HepG2 (cell line): Measurements from ENCODE around the gene FBF1. TPM values are rescaled to one million over a fixed set of nuclear protein-coding genes. Genes with fewer than 3 reads are reported as not detected.
A peak's percentile ranks its signal among the peaks of the same experiment; 100 is the strongest.

ENCODE experiments used
- ATAD3A ChIP-seq: sonication (generic); formaldehyde crosslinking; IDR thresholded peaks from 2 replicates; pipeline ENCODE4 v1.4.0; 2020; ENCODE audit warnings: missing genetic modification reagents
- DMAP1 ChIP-seq: IDR thresholded peaks from 2 replicates; pipeline ENCODE4 v1.6.1; 2016
- GPBP1L1 ChIP-seq: sonication (generic); formaldehyde crosslinking; IDR thresholded peaks from 2 replicates; pipeline ENCODE4 v1.5.0; 2020; ENCODE audit warnings: mild to moderate bottlenecking, missing genetic modification reagents
- HDAC6 ChIP-seq: fragments of 200-600 bp; sonication (generic); IDR thresholded peaks from 2 replicates; pipeline ENCODE4 v1.7.0; 2017; ENCODE audit warnings: mild to moderate bottlenecking, antibody characterized with exemption, low read length, low read depth
- HOXD1 ChIP-seq: sonication (generic); formaldehyde crosslinking; IDR thresholded peaks from 2 replicates; pipeline ENCODE4 v1.5.0; 2020; ENCODE audit warnings: missing genetic modification reagents
- JUNB ChIP-seq: sonication (generic); formaldehyde crosslinking; IDR thresholded peaks from 2 replicates; pipeline ENCODE4 v1.8.0; 2022; ENCODE audit warnings: missing genetic modification reagents, mild to moderate bottlenecking, borderline replicate concordance
- MIXL1 ChIP-seq: IDR thresholded peaks from 2 replicates; pipeline ENCODE4 v1.6.1; 2016
- NFRKB ChIP-seq: fragments of 450-650 bp; IDR thresholded peaks from 2 replicates; pipeline ENCODE4 v1.6.1; 2017
- NR2F2 ChIP-seq: IDR thresholded peaks from 2 replicates; pipeline ENCODE4 v1.6.1; 2012; ENCODE audit warnings: low read depth, inconsistent platforms, borderline replicate concordance
- PRDM4 ChIP-seq: sonication (generic); formaldehyde crosslinking; IDR thresholded peaks from 2 replicates; pipeline ENCODE4 v1.9.0; 2021; ENCODE audit warnings: missing genetic modification reagents, borderline replicate concordance
- RFXAP ChIP-seq: sonication (generic); formaldehyde crosslinking; IDR thresholded peaks from 2 replicates; pipeline ENCODE4 v1.4.0; 2020; ENCODE audit warnings: missing genetic modification reagents, borderline replicate concordance
- RORA ChIP-seq: sonication (generic); formaldehyde crosslinking; IDR thresholded peaks from 2 replicates; pipeline ENCODE4 v1.5.0; 2020; ENCODE audit warnings: mild to moderate bottlenecking, missing genetic modification reagents, moderate library complexity
- TAF15 ChIP-seq: fragments of 200-400 bp; formaldehyde crosslinking; IDR thresholded peaks from one replicate; pipeline ENCODE4 v1.6.1; 2018; ENCODE audit warnings: mild to moderate bottlenecking, low read depth, low read length; ENCODE audit not compliant: poor library complexity, severe bottlenecking
- TRAFD1 ChIP-seq: sonication (generic); formaldehyde crosslinking; IDR thresholded peaks from 2 replicates; pipeline ENCODE4 v1.5.1; 2020; ENCODE audit warnings: missing genetic modification reagents, mild to moderate bottlenecking, borderline replicate concordance
- ZNF441 ChIP-seq: sonication (generic); formaldehyde crosslinking; IDR thresholded peaks from 2 replicates; pipeline ENCODE4 v1.7.0; 2021; ENCODE audit warnings: missing genetic modification reagents, borderline replicate concordance
- ZNF496 ChIP-seq: sonication (generic); formaldehyde crosslinking; IDR thresholded peaks from 2 replicates; pipeline ENCODE4 v1.8.1; 2023; ENCODE audit warnings: mild to moderate bottlenecking, moderate library complexity, missing genetic modification reagents; ENCODE audit not compliant: insufficient replicate concordance
- ZNF646 ChIP-seq: sonication (generic); formaldehyde crosslinking; IDR thresholded peaks from 2 replicates; pipeline ENCODE4 v1.9.0; 2021; ENCODE audit warnings: mild to moderate bottlenecking, missing genetic modification reagents
- polyA plus RNA-seq, 8 experiments: library from polyadenylated mRNA; depleted of rRNA in 3 of 8; stranded (reverse) in 7 of 8; unstranded in 1 of 8; fragments of >200 nt; fragmentation: Illumina TruSeq in 4 of 8; extraction: Trizol in 4 of 8; gene quantifications; 2 replicates each; pipeline versions ENCODE4 v1.2.1 to v1.2.3, GENCODE V29; 2011 to 2016; ENCODE audit warnings: low read depth in 4 of 8, missing spikeins in 1 of 8, mixed read lengths in 1 of 8; ENCODE audit not compliant: insufficient read depth in 1 of 8
- total RNA-seq, 5 experiments: library from RNA; depleted of rRNA; stranded (reverse); fragments of >200 nt; fragmentation: Illumina TruSeq; extraction: Trizol; gene quantifications; 2 replicates each; pipeline ENCODE4 v1.2.3, GENCODE V29; 2016; ENCODE audit warnings: low read depth in 1 of 5

Gene FBF1
- total and polyA plus RNA-seq, 2 of the 13 experiments (the other 11 are each of a cell fraction or from before 2014, with no cell fraction given): 2.4 to 8.1 TPM

GRCh38 chr17:75892556-75893224 lies 48.2 kb downstream of the FBF1 start (continued):
- TF ChIP-seq GPBP1L1 (CRISPR knock-in tag): no peak
- TF ChIP-seq TRAFD1 (CRISPR knock-in tag): no peak
- peak; percentile 89 for TF ChIP-seq RFXAP (CRISPR knock-in tag)
- no peak for TF ChIP-seq JUNB (CRISPR knock-in tag)
- TF ChIP-seq RORA (CRISPR knock-in tag): no peak
- TF ChIP-seq NFRKB: no peak
- TF ChIP-seq MIXL1 (CRISPR knock-in tag): no peak
- TF ChIP-seq ZNF646: no peak
- TF ChIP-seq PRDM4 (CRISPR knock-in tag): no peak
- TF ChIP-seq ZNF496 (CRISPR knock-in tag): no peak
- no peak for TF ChIP-seq ATAD3A (CRISPR knock-in tag)
- TF ChIP-seq NR2F2: no peak
- TF ChIP-seq DMAP1 (CRISPR knock-in tag): peak; percentile 51; the same call in 1 of the 2 replicates
- no peak for TF ChIP-seq TAF15
- no peak for TF ChIP-seq HOXD1 (CRISPR knock-in tag)
- no peak for TF ChIP-seq HDAC6
- no peak for TF ChIP-seq ZNF441 (CRISPR knock-in tag)
